ENCODE measurements around the gene C14orf119.
A peak's percentile ranks its signal among the peaks of the same experiment; 100 is the strongest.

Gene C14orf119

DNA sequence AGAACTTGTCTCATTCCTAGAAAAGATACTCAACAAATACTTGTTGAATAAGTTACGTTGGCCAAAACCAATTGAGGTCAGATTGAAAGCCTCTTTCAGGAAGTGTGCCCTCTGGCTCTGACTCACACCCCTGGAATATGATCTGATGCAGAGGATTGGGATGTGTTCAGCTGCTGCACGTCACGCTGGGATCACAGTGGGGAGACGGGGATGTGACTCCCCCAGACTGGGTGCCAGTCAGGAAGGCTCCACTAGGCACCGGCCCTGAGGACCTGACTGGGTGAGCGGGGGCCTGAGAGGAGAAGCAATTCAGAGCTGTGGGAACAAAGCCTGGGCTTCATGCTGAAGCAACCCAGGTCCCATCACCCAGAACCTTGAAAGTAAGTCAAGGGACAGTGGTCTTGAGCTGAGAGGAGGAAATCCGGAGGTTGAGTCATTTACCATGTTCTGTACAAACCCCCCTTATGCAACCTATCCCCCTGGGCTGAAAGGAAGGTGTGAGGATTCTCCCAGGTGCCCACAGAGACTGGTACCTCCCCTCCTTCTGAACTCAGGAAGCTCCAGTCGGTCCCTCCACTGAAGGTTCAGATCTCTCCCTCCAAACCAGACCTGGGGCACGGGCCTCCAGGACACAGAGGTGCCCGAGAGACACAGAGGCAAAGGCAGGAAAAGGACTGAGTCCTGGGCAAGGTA, 19.9 kb downstream of the C14orf119 start:
- TF ChIP-seq POLR2A (IDR thresholded peaks at IDR 0.05; ENCODE audit: low read depth, low read length) (no peak), TAF1 (IDR thresholded peaks at IDR 0.05; ENCODE audit: borderline replicate concordance, low read depth, low read length) (no peak), POLR2AphosphoS5 (IDR thresholded peaks at IDR 0.05; ENCODE audit: low read depth, low read length) (no peak)
- FAIRE-seq = no peak
- DNase-seq (ENCODE audit: insufficient read length) = no peak

DNA sequence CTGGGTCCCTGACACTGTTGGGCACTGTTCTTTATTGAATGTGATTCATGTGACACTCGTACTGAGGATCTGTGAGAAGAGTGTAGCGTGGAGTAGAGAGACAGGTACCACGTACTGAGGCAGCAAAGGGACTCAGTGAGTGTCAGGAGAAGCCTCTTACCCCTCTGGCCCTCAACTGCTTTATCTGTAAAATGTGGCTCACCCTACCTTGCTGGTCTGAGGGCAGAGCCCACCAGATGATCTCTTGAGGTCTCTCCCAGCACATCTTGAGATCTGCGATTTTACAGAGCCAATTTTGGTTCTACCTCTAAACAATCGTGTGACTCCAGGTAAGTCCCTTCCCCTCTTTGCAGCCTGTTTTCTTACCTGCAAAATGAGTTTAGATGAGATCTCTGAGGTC, 20.6 kb downstream of the C14orf119 start:
- no peak for FAIRE-seq
- TF ChIP-seq POLR2AphosphoS5 (IDR thresholded peaks at IDR 0.05; ENCODE audit: low read depth, low read length) (no peak), POLR2A (IDR thresholded peaks at IDR 0.05; ENCODE audit: low read depth, low read length) (no peak), TAF1 (IDR thresholded peaks at IDR 0.05; ENCODE audit: borderline replicate concordance, low read depth, low read length) (no peak)

DNA sequence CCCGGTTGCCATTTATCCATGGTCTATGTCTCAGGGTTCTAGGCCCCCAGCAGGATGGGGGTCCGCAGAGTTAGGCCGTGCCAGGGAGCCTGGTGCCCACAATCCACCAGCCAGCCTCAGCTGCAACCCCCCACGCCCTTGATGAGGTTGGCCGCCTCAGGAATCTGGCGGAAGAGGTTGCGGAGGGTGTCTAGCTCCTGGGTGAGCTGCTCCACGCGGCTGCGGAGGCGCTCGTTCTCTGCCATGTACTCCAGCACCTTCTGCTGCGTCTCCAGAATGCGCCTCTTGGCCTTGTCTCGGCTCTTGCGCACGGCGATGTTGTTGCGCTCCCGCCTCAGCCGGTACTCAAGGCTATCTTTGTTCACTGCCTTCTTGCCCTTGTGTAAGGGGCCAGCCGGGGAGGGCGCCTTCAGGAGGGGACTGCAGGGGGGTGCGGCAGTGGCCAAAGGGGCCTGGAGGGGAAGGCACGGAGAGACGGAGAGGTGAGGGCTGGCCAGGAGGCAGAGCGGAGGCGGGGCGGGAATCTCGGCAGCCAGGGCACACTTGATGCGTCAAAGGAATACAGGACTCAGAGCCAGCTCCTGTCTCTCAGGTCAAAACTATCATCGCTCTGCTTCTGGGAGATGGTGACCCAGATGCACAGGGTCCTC, 22.2 kb downstream of the C14orf119 start:
- FAIRE-seq (no peak), DNase-seq (ENCODE audit: insufficient read length) (no peak)
- no peak for TF ChIP-seq POLR2AphosphoS5 (IDR thresholded peaks at IDR 0.05; ENCODE audit: low read depth, low read length)
- TF ChIP-seq POLR2A (IDR thresholded peaks at IDR 0.05; ENCODE audit: low read depth, low read length) = no peak
- TF ChIP-seq TAF1 (IDR thresholded peaks at IDR 0.05; ENCODE audit: borderline replicate concordance, low read depth, low read length) = no peak

More for the DNA sequence above, 20.6 kb downstream of the C14orf119 start:
- no peak for DNase-seq (ENCODE audit: insufficient read length)

- no peak for DNase-seq (ENCODE audit: insufficient read length)
- no peak for FAIRE-seq
- TF ChIP-seq TAF1 (IDR thresholded peaks at IDR 0.05; ENCODE audit: borderline replicate concordance, low read depth, low read length) = no peak
- TF ChIP-seq POLR2A (IDR thresholded peaks at IDR 0.05; ENCODE audit: low read depth, low read length) = no peak
- TF ChIP-seq POLR2AphosphoS5 (IDR thresholded peaks at IDR 0.05; ENCODE audit: low read depth, low read length) = no peak
These were observed 23.4 kb downstream of the C14orf119 start, which contains the start of gene CEBPE for GRCh38 chr14:23118506-23119362. Gene CEBPE (minus strand): TSS chr14:23119255. CDS start chr14:23119091, 164 bp downstream.

- TF ChIP-seq POLR2AphosphoS5 (IDR thresholded peaks at IDR 0.05; ENCODE audit: low read depth, low read length) (no peak), TAF1 (IDR thresholded peaks at IDR 0.05; ENCODE audit: borderline replicate concordance, low read depth, low read length) (no peak), POLR2A (IDR thresholded peaks at IDR 0.05; ENCODE audit: low read depth, low read length) (no peak)
- DNase-seq (ENCODE audit: insufficient read length) (peak; percentile 54), FAIRE-seq (peak; percentile 21)
These were observed 24.3 kb downstream of the C14orf119 start for GRCh38 chr14:23119363-23120327.

GRCh38 chr14:23120541-23121251, 25.4 kb downstream of the C14orf119 start:
- DNase-seq (ENCODE audit: insufficient read length) = peak; percentile 83
- peak; percentile 89 for FAIRE-seq
- TF ChIP-seq TAF1 (IDR thresholded peaks at IDR 0.05; ENCODE audit: borderline replicate concordance, low read depth, low read length) = no peak
- TF ChIP-seq POLR2A (IDR thresholded peaks at IDR 0.05; ENCODE audit: low read depth, low read length) = no peak
- TF ChIP-seq POLR2AphosphoS5 (IDR thresholded peaks at IDR 0.05; ENCODE audit: low read depth, low read length) = no peak

DNA sequence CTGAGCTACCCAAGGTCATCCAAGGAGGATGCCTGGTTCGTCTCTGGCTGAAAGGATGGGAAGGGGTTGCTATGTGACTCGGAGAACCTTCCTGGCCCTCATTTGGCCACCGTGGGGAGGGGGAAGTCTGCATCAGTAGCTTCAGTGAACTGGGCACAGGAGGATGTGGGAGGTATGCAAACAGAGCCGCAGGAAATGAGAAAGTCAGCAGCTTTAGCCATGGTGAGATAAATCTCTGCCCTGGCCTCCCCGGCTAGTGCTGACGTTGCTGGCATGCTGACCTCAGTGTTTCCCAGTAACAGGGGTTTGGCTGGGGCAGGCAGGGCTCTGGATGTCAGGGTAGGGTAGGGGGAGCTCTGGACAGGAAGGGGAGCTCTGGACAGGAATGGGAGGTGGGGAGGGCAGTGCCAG, 26.1 kb downstream of the C14orf119 start:
- no peak for TF ChIP-seq POLR2A (IDR thresholded peaks at IDR 0.05; ENCODE audit: low read depth, low read length)
- no peak for TF ChIP-seq POLR2AphosphoS5 (IDR thresholded peaks at IDR 0.05; ENCODE audit: low read depth, low read length)
- no peak for TF ChIP-seq TAF1 (IDR thresholded peaks at IDR 0.05; ENCODE audit: borderline replicate concordance, low read depth, low read length)
- FAIRE-seq = peak; percentile 46
- no peak for DNase-seq (ENCODE audit: insufficient read length)

DNA sequence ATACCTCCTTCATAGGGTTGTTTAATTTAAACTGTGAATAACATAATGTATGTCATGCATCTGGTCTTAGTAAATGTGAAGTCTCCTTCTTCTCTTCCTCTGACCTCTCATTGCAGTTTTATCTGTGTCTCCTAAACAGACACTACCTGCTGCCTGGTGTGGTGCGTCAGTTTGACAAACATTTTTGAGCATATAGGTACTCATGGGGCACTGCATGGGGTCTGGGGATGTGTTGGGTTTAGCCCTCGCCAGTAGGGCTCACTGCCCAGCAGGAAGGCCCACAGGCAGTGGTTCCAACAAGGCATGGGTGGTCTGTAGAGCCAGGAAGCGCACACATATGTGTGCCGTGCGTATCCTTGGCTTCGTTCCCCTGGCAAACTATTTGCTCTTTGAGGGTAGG, 26.8 kb downstream of the C14orf119 start:
- no peak for DNase-seq (ENCODE audit: insufficient read length)
- no peak for FAIRE-seq

GRCh38 chr14:23123419-23123818, 28.1 kb downstream of the C14orf119 start:
- TF ChIP-seq TAF1 (IDR thresholded peaks at IDR 0.05; ENCODE audit: borderline replicate concordance, low read depth, low read length) = no peak
- TF ChIP-seq POLR2AphosphoS5 (IDR thresholded peaks at IDR 0.05; ENCODE audit: low read depth, low read length) = no peak
- TF ChIP-seq POLR2A (IDR thresholded peaks at IDR 0.05; ENCODE audit: low read depth, low read length) = no peak
- FAIRE-seq (no peak), DNase-seq (ENCODE audit: insufficient read length) (no peak)

More for the DNA sequence above, 26.8 kb downstream of the C14orf119 start:
- TF ChIP-seq POLR2AphosphoS5 (IDR thresholded peaks at IDR 0.05; ENCODE audit: low read depth, low read length) (no peak), TAF1 (IDR thresholded peaks at IDR 0.05; ENCODE audit: borderline replicate concordance, low read depth, low read length) (no peak), POLR2A (IDR thresholded peaks at IDR 0.05; ENCODE audit: low read depth, low read length) (no peak)
